UCSD-AML1 (cell line): Measurements from ENCODE around the gene DPH6.

Experiments
- DNase-seq: peaks from one replicate; lab custom pipeline; 2025; ENCODE audit not compliant: unreplicated experiment; lab: John Stamatoyannopoulos, UW

DPH6 gene

DNA sequence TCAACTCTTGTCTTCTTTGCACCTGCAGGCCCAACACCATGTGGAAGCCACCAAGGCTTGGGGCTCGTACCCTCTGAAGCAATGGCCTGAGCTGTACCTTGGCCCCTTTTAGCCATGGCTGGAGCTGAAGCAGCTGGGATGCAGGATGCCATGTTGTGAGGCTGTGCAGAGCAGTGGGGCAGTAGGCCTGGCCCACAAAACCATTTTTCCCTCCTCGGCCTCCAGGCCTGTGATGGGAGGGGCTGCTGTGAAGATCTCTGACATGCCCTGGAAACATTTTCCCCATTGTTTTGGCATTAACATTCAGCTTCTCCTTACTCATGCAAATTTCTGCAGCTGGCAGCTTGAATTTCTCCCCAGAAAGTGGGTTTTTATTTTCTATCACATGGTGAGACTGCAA lies 58.5 kb downstream of the DPH6 start:
- DNase-seq, result no peak

DNA sequence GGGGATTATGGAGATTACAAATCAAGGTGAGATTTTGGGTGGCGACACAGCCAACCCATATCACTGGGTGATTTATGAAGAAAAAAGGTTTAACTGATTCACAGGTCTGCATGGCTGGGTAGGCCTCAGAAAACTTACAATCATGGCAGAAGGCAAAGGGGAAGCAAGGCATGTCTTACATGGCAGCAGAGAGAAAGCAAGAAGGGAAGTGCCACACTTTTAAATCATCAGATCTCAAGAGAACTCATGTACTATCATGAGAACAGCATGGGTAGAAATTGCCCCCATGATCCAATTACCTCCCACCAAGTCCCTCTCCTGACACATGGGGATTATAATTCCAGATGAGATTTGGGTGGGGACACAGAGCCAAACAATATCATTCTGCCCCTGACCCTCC lies 59.7 kb downstream of the DPH6 start:
- no peak for DNase-seq

DNA sequence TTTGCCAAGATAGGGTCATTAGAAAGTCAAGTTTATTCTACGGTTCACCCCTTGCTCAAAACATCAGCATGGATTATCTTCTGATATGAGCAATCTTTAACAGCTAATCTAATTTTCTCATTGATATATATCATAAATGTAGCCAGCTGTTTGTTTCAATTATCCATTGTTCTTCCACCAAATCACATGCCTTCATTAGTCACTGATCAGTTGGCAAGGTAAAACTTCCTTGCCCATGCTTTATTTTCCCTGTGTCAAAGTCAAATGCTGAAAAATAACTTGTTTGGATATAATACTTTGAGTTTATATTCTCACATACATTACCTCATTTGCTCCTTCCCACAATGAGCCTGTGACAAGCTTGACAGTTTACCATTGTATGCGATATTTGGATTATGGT lies 60.6 kb downstream of the DPH6 start:
- DNase-seq, result no peak

DNA sequence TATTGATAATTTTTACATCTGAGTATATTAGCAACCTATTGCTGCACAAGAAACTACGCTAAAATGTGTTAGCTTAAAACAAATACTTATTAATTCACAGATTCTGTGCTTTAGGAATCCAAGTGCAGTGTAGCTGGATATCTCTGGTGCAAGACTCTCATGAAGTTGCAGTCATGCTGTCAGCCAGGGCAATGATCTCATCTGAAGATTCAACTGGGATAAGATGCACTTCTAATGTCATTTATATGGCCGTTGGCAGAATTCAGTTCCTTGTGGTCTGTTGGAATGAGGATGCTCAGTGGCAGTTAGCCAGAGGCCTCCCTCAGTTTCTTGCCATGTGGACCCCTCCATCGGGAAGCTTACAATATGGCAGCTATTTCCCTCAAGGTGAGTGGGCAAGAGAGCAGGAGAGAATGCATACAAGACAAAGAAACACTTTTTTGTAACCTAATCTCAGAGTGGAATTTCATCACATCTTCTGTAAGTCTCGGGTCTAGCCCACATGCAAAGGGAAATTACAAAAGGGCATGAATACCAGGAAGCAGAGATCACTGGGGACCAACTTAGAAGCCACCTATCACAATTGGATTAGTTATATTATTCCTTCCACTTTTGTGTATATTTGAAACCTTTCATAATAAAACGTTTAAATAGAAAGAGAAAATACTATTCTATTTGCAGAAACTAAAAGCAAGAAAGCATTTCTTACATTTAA lies 61.6 kb downstream of the DPH6 start:
- no peak for DNase-seq

DNA sequence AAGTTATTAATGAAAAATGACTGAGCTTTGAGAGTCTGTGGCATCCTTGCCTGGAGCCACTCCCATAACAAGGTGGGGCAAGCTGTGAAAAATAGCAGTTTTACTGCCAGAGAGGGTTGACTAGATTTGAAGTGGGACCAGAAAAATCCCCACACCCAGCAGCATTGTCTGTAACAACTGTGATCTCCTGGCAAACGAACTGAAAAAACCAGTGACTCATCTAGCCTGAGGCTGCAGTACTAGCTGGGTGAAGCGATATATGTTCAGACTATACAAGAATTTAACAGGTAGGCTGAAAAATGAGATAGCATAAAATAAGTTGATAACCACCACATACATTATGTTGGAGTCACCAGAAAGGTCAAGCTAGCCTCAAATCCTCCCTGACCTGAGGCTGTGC lies 64.0 kb downstream of the DPH6 start:
- no peak for DNase-seq

DNA sequence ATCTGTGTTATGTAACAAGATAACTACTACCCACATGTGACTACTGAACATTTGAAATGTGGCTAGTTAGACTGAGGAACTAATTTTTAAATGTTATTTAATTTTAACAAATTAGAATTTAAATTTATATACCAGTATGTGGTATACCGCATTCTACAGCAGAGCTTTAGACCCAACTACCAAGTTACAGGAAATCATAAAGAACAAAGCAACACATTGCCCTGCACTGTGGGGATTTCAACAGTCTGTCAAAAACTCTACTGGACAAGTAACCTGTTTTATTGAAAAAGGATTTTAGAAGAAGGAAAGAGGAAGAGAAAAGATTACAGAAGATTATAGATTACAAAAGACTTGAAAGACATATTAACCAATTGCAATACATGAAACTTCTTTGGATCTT lies 64.9 kb downstream of the DPH6 start:
- DNase-seq, result no peak

DNA sequence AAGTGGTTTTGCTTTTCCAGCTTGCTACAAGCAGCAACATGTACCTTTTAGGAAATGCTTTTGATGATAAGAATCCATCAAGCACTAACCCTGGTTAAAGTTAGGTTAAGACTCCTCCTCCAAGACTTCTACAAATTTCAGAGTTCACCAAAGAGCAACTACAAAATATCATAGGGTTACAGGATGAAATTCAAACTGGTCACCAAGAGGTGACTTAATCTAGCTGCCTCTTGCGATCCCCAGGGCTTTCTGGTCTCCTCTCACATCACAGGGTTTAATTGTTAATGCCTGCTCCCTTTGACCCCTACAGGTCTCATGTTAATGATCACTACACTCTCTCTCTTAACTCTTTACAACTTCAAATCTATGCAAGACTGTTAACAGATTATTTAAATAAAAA lies 66.5 kb downstream of the DPH6 start:
- DNase-seq, result no peak

DNA sequence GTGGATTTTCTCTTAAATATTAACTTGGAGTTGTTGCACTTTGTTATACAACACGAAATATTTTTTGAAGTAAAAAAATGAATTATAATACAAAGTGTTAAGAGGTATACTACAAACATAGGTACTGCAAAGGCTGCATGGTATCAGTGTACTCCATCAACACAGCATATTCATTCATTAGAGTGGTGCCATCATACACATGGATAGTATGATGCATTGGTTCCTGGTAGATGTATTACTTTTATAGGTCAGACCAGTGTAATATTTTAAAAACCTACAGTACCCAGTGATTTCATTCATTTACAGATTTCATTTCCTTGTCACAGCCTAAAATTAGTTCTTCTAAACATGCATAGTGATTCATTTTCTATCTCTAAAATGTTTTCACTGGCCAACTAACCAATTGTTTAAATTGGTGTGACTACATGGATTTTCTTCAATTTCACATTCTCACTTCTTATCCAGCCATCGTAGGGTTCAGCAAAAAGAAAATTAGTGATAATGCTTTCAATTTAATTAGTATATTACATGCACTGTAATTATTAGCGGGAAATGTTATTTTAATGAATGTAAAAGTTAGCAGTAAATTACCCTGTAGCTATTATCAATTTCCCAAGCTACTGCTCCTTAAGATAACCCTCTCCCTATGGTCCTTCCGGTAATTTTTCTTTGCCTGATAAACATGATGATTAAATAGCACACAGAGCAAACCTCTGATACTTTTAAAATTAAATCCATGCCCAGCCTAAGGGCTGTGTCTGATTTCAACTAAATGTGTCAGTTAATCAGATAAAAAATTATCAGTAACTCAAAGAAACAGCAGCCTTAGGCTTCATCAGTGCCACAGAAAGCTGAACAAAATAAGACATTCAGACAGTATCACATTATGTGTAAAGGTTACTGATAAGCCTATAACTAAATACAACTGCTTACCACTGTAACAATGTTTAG lies 68.4 kb downstream of the DPH6 start:
- DNase-seq, result no peak

DNA sequence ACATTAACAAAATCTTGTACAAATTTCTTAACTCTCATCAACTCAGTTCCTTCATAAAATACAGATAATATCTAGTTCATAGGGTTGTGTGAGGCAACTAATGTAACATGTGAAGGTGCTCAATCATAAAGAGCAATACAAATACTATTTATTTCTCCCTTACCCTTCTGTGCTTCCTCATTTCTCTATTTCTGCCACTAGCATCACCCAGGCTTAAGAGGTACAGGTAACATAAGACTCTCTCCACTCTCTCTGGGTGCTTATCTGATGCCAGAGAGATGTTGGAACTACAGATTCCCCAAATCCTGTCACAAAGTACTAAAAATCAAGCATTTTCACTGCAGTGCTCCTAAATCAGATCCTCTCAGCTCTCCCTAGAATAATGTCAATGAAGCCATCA lies 74.9 kb downstream of the DPH6 start:
- DNase-seq, result no peak

DNA sequence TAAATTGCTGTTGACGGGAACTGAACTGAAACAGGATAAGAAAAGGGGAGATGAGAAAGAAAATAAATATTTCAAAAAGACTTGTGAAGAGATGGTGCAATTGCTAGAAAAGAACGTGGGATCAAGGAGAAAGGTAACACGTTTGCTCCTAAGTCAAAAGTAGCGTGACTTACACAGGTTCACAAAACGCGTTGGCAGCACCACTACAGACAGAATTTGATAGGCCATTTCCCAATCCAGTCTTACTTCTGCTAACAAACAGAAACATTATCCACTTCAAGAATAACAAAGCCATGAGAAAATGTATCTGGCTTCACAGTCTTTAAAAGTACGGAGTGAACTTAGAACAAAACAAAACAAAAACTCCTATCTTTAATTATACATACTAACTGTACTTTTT lies 75.5 kb downstream of the DPH6 start:
- no peak for DNase-seq

DNA sequence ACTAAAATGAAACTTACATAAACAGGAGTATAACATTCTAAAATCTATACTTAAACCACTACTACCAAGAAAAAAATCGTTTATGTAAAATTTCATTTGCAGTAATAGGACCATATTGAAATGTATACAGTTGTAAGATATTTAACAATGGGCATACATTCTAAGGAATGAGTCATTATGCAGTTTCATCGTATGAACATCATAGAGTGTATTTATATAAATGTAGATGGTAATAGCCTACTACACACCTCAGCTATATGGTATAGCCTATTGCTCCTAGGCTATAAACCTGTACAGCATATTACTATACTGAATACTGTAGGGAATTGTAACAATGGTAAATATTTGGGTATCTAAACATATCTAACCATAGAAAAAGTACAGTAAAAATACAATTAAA lies 79.5 kb downstream of the DPH6 start:
- DNase-seq, result no peak

DNA sequence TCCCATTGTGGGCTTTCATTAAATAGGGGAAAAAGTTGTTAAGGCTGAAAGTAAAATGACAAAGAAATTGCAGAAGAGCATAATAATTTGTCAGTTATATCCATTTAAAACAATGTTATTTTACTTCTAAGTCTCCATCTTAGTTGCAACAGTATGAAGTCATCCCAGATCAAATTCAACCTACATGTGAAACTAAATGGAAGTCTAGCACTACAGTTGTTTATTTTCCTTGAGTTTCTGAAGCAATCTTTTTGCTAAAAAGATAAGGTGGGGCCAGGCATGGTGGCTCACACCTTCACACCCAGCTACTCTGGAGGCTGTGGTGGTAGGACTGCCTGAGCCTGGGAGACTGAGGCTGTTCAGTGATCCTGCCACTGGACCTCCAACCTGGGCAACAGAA lies 80.2 kb downstream of the DPH6 start:
- DNase-seq, result no peak

DNA sequence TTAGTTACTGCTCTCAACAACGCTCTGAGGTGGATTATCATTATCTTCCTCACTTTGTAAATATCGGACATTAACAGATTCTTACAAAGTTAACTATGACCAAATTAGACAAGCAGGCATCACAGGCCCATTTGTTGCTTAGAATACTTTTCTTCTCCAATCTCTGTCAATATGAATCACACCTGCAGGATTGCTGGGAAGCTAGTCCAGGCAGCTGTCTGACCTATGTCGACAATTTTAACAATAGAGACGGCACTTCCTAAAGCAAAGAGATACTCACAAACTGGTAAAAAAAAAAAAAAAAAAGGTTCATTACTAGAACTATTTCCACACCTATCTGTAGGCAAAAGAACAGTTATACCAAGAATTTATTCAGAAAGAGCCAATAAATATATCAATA lies 85.3 kb downstream of the DPH6 start:
- no peak for DNase-seq

DNA sequence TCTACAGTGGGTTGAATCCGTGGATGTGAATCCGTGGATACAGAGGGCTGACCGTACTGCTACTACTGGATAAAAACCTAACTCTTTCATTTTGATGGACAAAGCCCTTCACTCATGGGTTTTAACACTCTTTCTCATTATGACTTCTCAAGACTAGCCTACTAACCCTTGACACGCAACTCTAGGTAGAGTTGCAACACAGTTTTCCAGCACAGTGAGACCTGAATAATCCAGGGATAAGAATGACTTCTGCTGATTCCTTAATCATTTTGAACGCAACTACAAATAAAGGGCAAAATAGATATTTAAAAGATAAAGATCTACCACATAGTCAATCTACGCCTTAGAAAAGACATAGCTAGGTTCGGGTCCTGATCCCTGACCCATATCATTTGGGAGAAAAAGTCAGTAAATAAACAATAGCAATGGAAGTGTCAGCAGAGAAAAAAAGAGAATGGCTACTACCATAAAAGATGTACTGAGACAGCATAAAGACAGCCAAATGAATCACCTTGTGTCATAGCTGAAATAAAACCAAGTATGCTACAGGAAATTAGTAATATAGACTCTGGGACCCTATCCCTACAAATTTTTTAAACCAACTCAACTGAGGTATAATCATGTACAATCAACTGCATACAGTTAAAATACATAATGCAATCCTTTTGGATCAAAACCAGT lies 87.6 kb downstream of the DPH6 start:
- no peak for DNase-seq

DNA sequence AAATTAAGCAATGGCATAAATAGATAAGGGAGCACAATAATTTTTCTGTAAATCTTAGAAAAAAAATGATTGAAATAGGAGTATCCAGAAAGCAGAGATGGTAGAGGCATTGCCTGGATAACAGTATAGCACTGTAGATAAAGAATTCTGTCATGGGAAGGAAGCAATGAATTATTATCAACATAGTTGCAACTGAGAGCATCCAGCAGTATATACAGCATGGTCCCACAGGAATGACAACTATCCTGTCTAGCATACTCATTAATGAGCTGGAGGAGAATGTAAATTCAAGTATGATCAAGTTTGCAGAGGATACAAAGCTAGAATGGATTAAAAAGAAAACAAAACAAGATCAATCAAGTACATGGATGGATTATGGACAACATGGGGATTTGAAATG lies 90.8 kb downstream of the DPH6 start:
- DNase-seq, result no peak

DNA sequence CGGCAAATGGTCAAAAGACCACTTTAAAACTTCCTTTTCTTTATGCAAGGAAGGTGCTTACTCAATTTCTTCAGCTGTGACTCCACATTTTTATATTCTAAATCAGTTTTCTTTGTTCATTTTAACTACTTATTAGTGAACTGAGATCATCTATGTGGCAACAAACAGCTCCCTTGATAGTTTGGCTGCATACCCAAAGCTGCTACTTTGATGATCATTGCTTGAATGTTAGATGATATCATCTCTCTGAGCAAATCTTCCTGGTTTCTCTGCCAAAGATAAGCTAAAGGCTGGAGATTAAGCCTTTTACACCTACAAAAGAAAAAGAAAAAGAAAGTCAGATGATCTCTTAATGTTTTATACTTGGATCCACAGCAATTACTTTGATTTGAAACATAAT lies 95.5 kb downstream of the DPH6 start:
- no peak for DNase-seq

DNA sequence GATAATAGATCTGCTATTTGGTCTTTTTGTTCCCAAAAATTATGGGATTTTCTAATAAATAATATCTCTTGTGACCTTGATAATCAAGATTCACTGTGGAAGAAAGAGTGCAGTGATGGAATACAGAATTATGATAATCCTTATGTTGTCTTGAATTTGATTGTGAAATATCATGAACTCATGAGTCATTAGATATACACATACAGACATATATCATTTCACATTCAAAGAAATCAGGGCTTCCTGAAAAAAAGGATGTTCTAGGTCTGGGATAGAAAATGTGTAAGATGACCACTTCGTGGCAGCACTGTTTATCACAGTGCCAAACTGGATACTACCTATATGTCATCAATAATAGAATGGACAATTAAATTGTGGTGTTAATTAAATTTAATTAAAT lies 97.7 kb downstream of the DPH6 start:
- DNase-seq, result no peak

DNA sequence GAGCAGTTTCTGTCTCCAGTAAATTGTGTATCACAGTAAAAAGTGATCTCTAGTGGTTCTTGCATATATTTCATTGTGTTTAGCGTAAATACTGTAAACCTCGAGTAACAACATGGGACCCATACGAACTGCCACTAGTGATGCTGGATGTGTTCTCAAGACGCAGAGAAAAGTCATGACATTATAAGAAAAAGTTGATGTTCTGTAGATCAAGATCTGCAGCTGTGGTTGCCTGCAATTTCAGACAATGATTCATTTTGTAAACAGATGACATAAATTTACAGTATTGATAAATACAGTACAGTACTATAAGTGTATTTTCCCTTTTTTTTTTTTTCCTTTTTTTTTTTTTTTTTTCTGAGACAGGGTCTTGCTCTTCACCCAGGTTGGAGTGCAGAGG lies 100.1 kb downstream of the DPH6 start:
- DNase-seq, result no peak

DNA sequence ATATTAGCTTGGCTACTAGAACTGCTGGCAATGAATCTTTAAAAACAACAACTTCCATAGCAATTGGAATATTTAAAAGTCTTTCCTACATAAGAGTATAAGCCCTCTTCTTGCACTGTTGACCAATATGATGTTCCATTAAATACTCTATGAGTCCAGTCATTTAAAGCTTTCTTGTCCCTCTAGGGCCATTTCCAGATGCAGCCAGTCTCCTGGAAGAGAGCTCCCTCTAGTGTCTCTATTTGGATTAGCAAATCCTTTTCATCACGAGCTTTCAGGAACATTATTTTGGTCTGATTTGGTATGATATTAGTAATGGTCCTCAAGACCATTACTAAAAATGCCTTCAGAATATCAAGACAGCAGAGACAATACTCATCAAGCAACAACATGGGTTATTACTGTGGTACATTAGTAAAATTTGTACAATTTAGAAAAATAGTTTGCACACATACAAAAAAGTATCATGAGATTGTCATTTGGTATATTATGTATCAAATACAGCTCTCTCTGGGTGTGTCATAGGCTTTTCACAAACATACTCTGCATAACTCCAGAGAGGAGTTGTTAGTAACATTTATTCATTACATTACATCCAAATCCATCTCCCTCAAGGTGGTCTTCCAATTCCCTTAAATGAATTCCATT lies 101.3 kb downstream of the DPH6 start:
- no peak for DNase-seq

DNA sequence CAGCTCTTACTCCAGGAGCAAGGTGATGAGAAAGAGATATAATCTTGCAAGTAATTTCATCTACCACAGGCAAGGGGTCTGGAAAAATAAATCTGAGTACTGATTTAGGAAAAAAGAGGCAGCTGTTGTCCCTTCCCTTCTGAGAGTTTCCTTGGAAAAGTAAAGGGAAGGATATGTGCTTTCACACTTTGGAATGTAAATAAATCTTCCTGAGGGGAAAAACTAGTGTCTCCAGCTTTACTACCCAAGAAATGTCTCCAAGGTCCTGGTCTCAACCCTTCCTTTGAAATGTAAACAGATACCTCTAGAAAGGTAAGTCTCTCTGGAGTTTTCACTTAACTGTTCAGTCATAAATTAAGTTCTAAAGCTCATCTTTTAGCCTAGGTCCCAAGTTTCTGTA lies 102.6 kb downstream of the DPH6 start:
- no peak for DNase-seq

DNA sequence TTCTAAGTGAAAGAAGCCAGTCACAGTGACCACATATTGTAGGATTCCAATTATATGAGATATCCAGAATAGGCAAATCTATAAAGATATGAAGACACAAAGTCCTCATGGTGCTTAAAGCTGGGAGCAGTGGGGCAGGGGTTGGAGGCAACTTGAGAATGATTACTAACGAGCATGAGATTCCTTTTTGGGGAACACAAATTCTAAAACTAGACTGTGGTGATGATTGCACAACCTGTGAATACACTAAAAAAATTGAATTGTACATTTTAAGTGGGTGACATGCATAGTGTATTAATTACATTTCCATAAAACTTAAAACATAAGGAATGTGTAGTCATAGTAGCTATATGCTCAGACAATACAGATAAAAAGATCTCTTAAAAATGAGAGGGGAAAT lies 103.2 kb downstream of the DPH6 start:
- no peak for DNase-seq
